ENCODE results near the gene KCNT2. TPM values are rescaled to one million over a fixed set of nuclear protein-coding genes. Genes with fewer than 3 reads are reported as not detected.

KCNT2 gene
- total RNA-seq, 2 experiments from 2014 or later: not detected

GRCh38 chr1:196559314-196559713 is 48.9 kb downstream of the KCNT2 start:
- Histone ChIP-seq H3K79me2 (ENCODE audit: insufficient read depth, low read depth, low read length) (no peaks in the 10 kb centered on the region), H3K36me3 (ENCODE audit: insufficient read depth, low read length) (no peaks in the 10 kb centered on the region), H3K4me3 (ENCODE audit: low read depth, low read length, poor library complexity, severe bottlenecking) (no peak overlapping the region), H3K9me3 (ENCODE audit: low read length) (peaks cover 9% of the 10 kb centered on the region; the same call in 1 of the 2 replicates), H3K27ac (ENCODE audit: low read depth, low read length, poor library complexity, severe bottlenecking) (no peak overlapping the region), H2AFZ (ENCODE audit: low read length) (no peak overlapping the region), H3K4me2 (ENCODE audit: low read length) (no peak overlapping the region), H3K4me1 (ENCODE audit: insufficient read depth, low read length, poor library complexity, severe bottlenecking) (no peaks in the 10 kb centered on the region), H3K9me2 (ENCODE audit: insufficient read depth, low read length) (no peaks in the 10 kb centered on the region), H4K20me1 (ENCODE audit: insufficient read depth, low read length) (no peaks in the 10 kb centered on the region)
- ChIA-PET CTCF (ENCODE audit: unreplicated experiment) (no interaction called here), POLR2A (no interaction called here)
- no TSS peak for BruUV-seq (replicated peaks)
- DNase-seq (ENCODE audit: low spot score): no peak
- no peak for TF ChIP-seq CTCF (conservative IDR thresholded peaks at IDR 0.05; ENCODE audit: low read length)
- no peak for TF ChIP-seq EZH2phosphoT487 (IDR thresholded peaks at IDR 0.05; ENCODE audit: borderline replicate concordance, low read depth, low read length)
- intact Hi-C loops (cut with micrococcal nuclease; ENCODE audit: unreplicated experiment): no loop called here

GRCh38 chr1:196558411-196558810 is 49.8 kb downstream of the KCNT2 start:
- POLR2A ChIA-PET: interaction anchor here (0.6 to 0.7 kb wide), 2 partner anchors 918 to 1269 kb away, joined by 3 read pairs; no protein-coding TSS in a partner anchor
- Histone ChIP-seq H2AFZ (ENCODE audit: low read length) (no peak overlapping the region), H3K9me2 (ENCODE audit: insufficient read depth, low read length) (no peaks in the 10 kb centered on the region), H4K20me1 (ENCODE audit: insufficient read depth, low read length) (no peaks in the 10 kb centered on the region), H3K27ac (ENCODE audit: low read depth, low read length, poor library complexity, severe bottlenecking) (no peak overlapping the region), H3K9me3 (ENCODE audit: low read length) (0 out of 2 replicates have a peak, but pooled peaks cover under 1% of the 10 kb centered on the region), H3K4me3 (ENCODE audit: low read depth, low read length, poor library complexity, severe bottlenecking) (no peak overlapping the region), H3K4me2 (ENCODE audit: low read length) (no peak overlapping the region), H3K4me1 (ENCODE audit: insufficient read depth, low read length, poor library complexity, severe bottlenecking) (no peaks in the 10 kb centered on the region), H3K36me3 (ENCODE audit: insufficient read depth, low read length) (no peaks in the 10 kb centered on the region), H3K79me2 (ENCODE audit: insufficient read depth, low read depth, low read length) (no peaks in the 10 kb centered on the region)
- CTCF ChIA-PET (ENCODE audit: unreplicated experiment): no interaction called here
- intact Hi-C loops (cut with micrococcal nuclease; ENCODE audit: unreplicated experiment): no loop called here
- no TSS peak for BruUV-seq (replicated peaks)
- TF ChIP-seq EZH2phosphoT487 (IDR thresholded peaks at IDR 0.05; ENCODE audit: borderline replicate concordance, low read depth, low read length) (no peak), CTCF (conservative IDR thresholded peaks at IDR 0.05; ENCODE audit: low read length) (no peak)
- DNase-seq (ENCODE audit: low spot score): no peak

GRCh38 chr1:196557797-196558196 is 50.4 kb downstream of the KCNT2 start:
- intact Hi-C loops (cut with micrococcal nuclease; ENCODE audit: unreplicated experiment): no loop called here
- Histone ChIP-seq H4K20me1 (ENCODE audit: insufficient read depth, low read length) (no peaks in the 10 kb centered on the region), H3K9me3 (ENCODE audit: low read length) (no peaks in the 10 kb centered on the region), H3K4me2 (ENCODE audit: low read length) (no peak overlapping the region), H3K36me3 (ENCODE audit: insufficient read depth, low read length) (no peaks in the 10 kb centered on the region), H3K79me2 (ENCODE audit: insufficient read depth, low read depth, low read length) (no peaks in the 10 kb centered on the region), H3K4me3 (ENCODE audit: low read depth, low read length, poor library complexity, severe bottlenecking) (no peak overlapping the region), H2AFZ (ENCODE audit: low read length) (no peak overlapping the region), H3K4me1 (ENCODE audit: insufficient read depth, low read length, poor library complexity, severe bottlenecking) (no peaks in the 10 kb centered on the region), H3K9me2 (ENCODE audit: insufficient read depth, low read length) (no peaks in the 10 kb centered on the region), H3K27ac (ENCODE audit: low read depth, low read length, poor library complexity, severe bottlenecking) (no peak overlapping the region)
- ChIA-PET POLR2A (interaction anchor here (0.7 kb wide), 1 partner anchor 919 kb away, joined by 3 read pairs; no protein-coding TSS in a partner anchor), CTCF (ENCODE audit: unreplicated experiment) (no interaction called here)
- no TSS peak for BruUV-seq (replicated peaks)
- TF ChIP-seq CTCF (conservative IDR thresholded peaks at IDR 0.05; ENCODE audit: low read length) (no peak), EZH2phosphoT487 (IDR thresholded peaks at IDR 0.05; ENCODE audit: borderline replicate concordance, low read depth, low read length) (no peak)
- DNase-seq (ENCODE audit: low spot score): no peak
